Spleen (tissue), 7 donors: ENCODE measurements around the gene FBXO21.

Experiments used
- CTCF ChIP-seq, 11 experiments: fragments of 200-600 bp in 7 of 11; fragments of 450-650 bp in 4 of 11; sonication (generic) in 4 of 11; IDR thresholded peaks in 8 of 11; conservative IDR thresholded peaks in 3 of 11; 1 replicate in 7 of 11; 2 replicates in 4 of 11; pipeline versions ENCODE4 v1.4.0 to v1.8.0; 2016 to 2021; ENCODE audit warnings: antibody characterized with exemption in 11 of 11, inconsistent platforms in 4 of 11, mild to moderate bottlenecking in 1 of 11
- POLR2A ChIP-seq, 3 donors: fragments of 450-650 bp; IDR thresholded peaks; one replicate each; pipeline ENCODE4 v1.5.1; 2017; ENCODE audit warnings: antibody characterized with exemption in 3 of 3, mild to moderate bottlenecking in 1 of 3
- POLR2AphosphoS5 ChIP-seq, 3 donors: sonication (generic); formaldehyde crosslinking; IDR thresholded peaks; one replicate each; pipeline ENCODE4 v1.5.1; 2017; ENCODE audit warnings: antibody characterized with exemption in 3 of 3
- donor health status: DM: no; HTN: no; CAD: no; lungs with moderate emphysema.
- donor health status: DM: no; HTN: no; CAD: no.
- donor health status: DM: no; HTN: no; CAD: no.

- no peak for TF ChIP-seq CTCF (IDR thresholded peaks at IDR 0.05 in 8 of 11, conservative IDR thresholded peaks at IDR 0.05 in 3 of 11)
- TF ChIP-seq POLR2AphosphoS5 (IDR thresholded peaks at IDR 0.05) = no peak
- no peak for TF ChIP-seq POLR2A (IDR thresholded peaks at IDR 0.05)
These were observed 89.2 kb downstream of the FBXO21 start for GRCh38 chr12:117100851-117101673.
